Measurements from ENCODE around the gene LRRC55. TPM values are rescaled to one million over a fixed set of nuclear protein-coding genes. Genes with fewer than 3 reads are reported as not detected.

Gene LRRC55
- total RNA-seq, 1 donor from 2014 or later: not detected

DNA sequence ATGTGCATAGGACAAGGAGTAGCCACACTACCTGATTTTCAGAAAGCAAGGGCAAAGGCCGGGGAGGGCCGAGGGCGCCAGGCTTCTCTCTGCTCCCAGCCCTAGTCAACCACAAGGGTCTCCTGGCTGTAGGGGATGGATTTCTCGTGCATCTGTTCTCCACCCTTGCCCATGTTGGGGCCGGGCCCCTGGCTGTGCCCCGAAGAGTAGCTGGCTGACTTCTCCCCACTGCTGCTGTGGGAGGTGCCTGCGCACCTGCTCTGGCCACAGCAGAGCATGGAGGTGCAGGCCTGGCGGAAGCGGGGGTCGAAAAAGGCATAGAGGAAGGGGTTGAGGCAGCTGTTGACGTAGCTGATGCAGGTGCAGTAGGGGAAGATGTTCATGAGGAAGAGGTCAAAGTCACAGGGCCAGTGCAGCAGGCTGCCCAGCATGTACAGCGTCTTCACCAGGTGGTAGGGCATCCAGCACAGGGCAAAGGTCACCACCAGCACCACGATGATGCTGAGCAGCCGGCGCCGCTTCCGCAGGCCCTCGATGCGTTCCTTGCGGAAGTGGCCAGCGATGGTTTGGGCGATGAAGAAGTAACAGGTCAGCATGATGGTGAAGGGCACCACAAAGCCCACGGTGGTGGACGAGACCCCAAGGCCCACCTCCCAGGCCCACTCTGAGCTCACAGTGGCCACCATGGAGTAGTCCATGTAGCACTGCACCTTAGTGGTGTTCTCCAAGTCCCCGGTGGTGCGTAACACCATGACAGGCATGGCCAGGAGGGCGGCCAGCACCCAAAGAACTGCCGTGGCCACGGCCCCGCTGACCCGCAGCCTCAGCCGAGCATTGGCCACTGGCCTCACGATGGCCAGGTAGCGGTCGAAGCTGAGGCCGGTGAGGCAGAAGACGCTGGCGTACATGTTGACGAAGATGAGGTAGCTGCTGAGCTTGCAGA is 54.3 kb downstream of the LRRC55 start:
- Mint-ChIP-seq H3K27ac (ENCODE audit: unreplicated experiment) (no peak overlapping the region), H3K9me3 (ENCODE audit: unreplicated experiment) (no peaks in the 10 kb centered on the region), H3K4me3 (ENCODE audit: unreplicated experiment) (no peak overlapping the region), H3K36me3 (ENCODE audit: unreplicated experiment) (no peaks in the 10 kb centered on the region), H3K4me1 (ENCODE audit: unreplicated experiment) (no peaks in the 10 kb centered on the region), H3K27me3 (ENCODE audit: unreplicated experiment) (peaks cover 58% of the 10 kb centered on the region)
- no peak for TF ChIP-seq CTCF (IDR thresholded peaks at IDR 0.05)
- DNase-seq (ENCODE audit: extremely low spot score, unreplicated experiment): no peak

- H3K4me1 Mint-ChIP-seq (ENCODE audit: unreplicated experiment): no peaks in the 10 kb centered on the region
- H3K9me3 Mint-ChIP-seq (ENCODE audit: unreplicated experiment): no peaks in the 10 kb centered on the region
- peaks cover 47% of the 10 kb centered on the region for H3K27me3 Mint-ChIP-seq (ENCODE audit: unreplicated experiment)
- no peak within 1 kb of the TSS for H3K4me3 Mint-ChIP-seq (ENCODE audit: unreplicated experiment)
- DNase-seq (ENCODE audit: extremely low spot score, unreplicated experiment): no peak
- TF ChIP-seq CTCF (IDR thresholded peaks at IDR 0.05): no peak
- no peaks in the 10 kb centered on the region for H3K36me3 Mint-ChIP-seq (ENCODE audit: unreplicated experiment)
- no peak within 1 kb of the TSS for H3K27ac Mint-ChIP-seq (ENCODE audit: unreplicated experiment)
Measured at GRCh38 chr11:57237204-57237681, 55.5 kb downstream of the LRRC55 start, which contains the start of gene APLNR. TSS of gene APLNR (minus strand) at chr11:57237250. CDS start at chr11:57237004, 246 bp downstream.

GRCh38 chr11:57239348-57239747 is 57.6 kb downstream of the LRRC55 start:
- H3K27me3 Mint-ChIP-seq (ENCODE audit: unreplicated experiment): peaks cover 30% of the 10 kb centered on the region
- no peak for DNase-seq (ENCODE audit: extremely low spot score, unreplicated experiment)
- no peaks in the 10 kb centered on the region for H3K36me3 Mint-ChIP-seq (ENCODE audit: unreplicated experiment)
- H3K4me3 Mint-ChIP-seq (ENCODE audit: unreplicated experiment): no peak overlapping the region
- H3K27ac Mint-ChIP-seq (ENCODE audit: unreplicated experiment): no peak overlapping the region
- no peak for TF ChIP-seq CTCF (IDR thresholded peaks at IDR 0.05)
- H3K9me3 Mint-ChIP-seq (ENCODE audit: unreplicated experiment): no peaks in the 10 kb centered on the region
- H3K4me1 Mint-ChIP-seq (ENCODE audit: unreplicated experiment): no peaks in the 10 kb centered on the region

GRCh38 chr11:57240007-57240406 is 58.3 kb downstream of the LRRC55 start:
- Mint-ChIP-seq H3K4me1 (ENCODE audit: unreplicated experiment) (no peaks in the 10 kb centered on the region), H3K27ac (ENCODE audit: unreplicated experiment) (no peak overlapping the region)
- no peak for TF ChIP-seq CTCF (IDR thresholded peaks at IDR 0.05)

DNA sequence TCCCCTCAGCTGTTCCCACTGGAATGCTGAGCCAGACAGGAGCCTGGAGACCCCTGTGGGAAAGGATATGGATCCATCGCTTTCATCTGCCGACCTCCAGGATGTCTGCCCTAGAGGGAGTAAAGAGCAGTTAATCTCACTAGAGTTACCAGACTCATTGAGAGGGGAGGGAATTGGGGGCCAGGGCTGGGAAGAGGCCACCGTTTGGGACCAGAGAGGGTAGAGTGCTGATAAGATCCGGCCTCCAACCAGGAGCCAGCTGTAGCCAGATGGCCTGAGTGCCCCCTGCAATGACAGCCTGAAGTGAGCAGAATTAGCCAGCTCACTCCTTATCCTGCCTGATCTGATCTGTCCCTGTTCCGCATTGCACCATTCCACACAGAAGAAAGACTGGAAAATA is 59.0 kb downstream of the LRRC55 start:
- Mint-ChIP-seq H3K27me3 (ENCODE audit: unreplicated experiment) (peaks cover 27% of the 10 kb centered on the region), H3K27ac (ENCODE audit: unreplicated experiment) (no peak overlapping the region), H3K36me3 (ENCODE audit: unreplicated experiment) (no peaks in the 10 kb centered on the region), H3K4me1 (ENCODE audit: unreplicated experiment) (no peaks in the 10 kb centered on the region), H3K9me3 (ENCODE audit: unreplicated experiment) (no peaks in the 10 kb centered on the region), H3K4me3 (ENCODE audit: unreplicated experiment) (no peak overlapping the region)
- no peak for DNase-seq (ENCODE audit: extremely low spot score, unreplicated experiment)
- TF ChIP-seq CTCF (IDR thresholded peaks at IDR 0.05): no peak

More at GRCh38 chr11:57240007-57240406, 58.3 kb downstream of the LRRC55 start:
- Mint-ChIP-seq H3K4me3 (ENCODE audit: unreplicated experiment) (no peak overlapping the region), H3K36me3 (ENCODE audit: unreplicated experiment) (no peaks in the 10 kb centered on the region), H3K27me3 (ENCODE audit: unreplicated experiment) (peaks cover 28% of the 10 kb centered on the region), H3K9me3 (ENCODE audit: unreplicated experiment) (no peaks in the 10 kb centered on the region)
- DNase-seq (ENCODE audit: extremely low spot score, unreplicated experiment): no peak
